HUES48 (cell line): ENCODE results near the gene CEP131.

Experiments used
- H3K27ac ChIP-seq: one replicate; pipeline ENCODE4 v1.7.0; 2013; ENCODE audit warnings: low read depth, low read length, inconsistent platforms
- H3K27me3 ChIP-seq: 2 replicates; pipeline ENCODE4 v1.6.1; 2013; ENCODE audit warnings: mild to moderate bottlenecking, low read length; ENCODE audit not compliant: control insufficient read depth, insufficient read depth
- H3K36me3 ChIP-seq: 2 replicates; pipeline ENCODE4 v1.6.1; 2013; ENCODE audit warnings: low read length; ENCODE audit not compliant: control insufficient read depth, insufficient read depth
- H3K4me1 ChIP-seq: 2 replicates; pipeline ENCODE4 v1.6.1; 2013; ENCODE audit warnings: mild to moderate bottlenecking, low read length; ENCODE audit not compliant: control insufficient read depth, insufficient read depth
- H3K4me3 ChIP-seq: 2 replicates; pipeline ENCODE4 v1.5.1; 2013; ENCODE audit warnings: mild to moderate bottlenecking, low read depth, low read length
- H3K9ac ChIP-seq: 2 replicates; pipeline ENCODE4 v1.6.1; 2013; ENCODE audit warnings: mild to moderate bottlenecking, low read depth, low read length, moderate library complexity
- H3K9me3 ChIP-seq: 2 replicates; pipeline ENCODE4 v1.6.1; 2013; ENCODE audit warnings: low read length; ENCODE audit not compliant: control insufficient read depth, insufficient read depth

CEP131 gene

DNA sequence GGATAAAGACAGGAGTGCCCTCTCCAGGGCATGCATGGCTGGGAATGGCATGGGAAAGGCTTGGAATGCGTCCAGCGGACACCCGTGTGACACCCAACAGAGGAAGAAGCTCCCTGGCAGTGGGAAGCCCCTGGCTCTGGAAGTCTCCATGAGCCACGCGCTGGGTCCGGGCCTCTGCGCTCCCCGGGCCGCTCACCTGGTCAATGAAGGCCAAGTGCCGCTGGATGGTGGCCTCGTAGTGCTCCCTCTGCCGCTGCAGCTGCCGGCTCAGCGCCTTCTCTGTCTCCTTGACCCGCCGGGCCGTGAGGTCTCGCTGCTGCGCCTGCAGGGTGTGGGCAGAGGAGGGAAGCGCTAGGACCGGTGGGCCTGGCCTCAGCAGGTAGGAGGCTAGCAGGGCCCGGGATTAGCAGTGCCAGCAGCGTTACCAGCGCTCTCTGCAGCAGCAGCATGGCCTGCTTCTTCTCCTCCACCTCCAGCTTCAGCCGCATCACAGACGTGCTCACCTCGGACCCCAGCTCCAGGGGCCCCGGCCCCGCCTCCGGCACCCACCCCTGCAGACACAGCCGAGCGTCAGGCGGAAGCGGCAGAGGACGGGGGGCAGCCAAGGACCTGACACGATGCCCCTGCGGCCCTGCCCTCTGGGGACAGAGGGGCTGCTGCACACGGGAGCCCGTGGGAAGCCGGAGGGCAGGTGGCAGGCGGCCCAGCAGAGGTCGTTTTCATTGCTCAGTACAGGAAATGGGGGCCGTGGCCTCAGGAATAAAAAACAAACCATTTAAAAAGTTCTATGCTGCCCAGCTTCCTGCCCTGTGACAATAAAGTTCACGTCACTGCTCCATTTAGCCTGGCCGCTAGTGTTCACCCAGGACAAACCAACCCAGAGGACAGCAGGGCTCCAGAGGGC, 26.0 kb downstream of the CEP131 start:
- Histone ChIP-seq H3K4me3 (no peak overlapping the region), H3K27me3 (no peaks in the 10 kb centered on the region), H3K9me3 (no peaks in the 10 kb centered on the region), H3K36me3 (peaks cover 45% of the 10 kb centered on the region), H3K27ac (no peak overlapping the region), H3K4me1 (no peaks in the 10 kb centered on the region), H3K9ac (no peak overlapping the region)

DNA sequence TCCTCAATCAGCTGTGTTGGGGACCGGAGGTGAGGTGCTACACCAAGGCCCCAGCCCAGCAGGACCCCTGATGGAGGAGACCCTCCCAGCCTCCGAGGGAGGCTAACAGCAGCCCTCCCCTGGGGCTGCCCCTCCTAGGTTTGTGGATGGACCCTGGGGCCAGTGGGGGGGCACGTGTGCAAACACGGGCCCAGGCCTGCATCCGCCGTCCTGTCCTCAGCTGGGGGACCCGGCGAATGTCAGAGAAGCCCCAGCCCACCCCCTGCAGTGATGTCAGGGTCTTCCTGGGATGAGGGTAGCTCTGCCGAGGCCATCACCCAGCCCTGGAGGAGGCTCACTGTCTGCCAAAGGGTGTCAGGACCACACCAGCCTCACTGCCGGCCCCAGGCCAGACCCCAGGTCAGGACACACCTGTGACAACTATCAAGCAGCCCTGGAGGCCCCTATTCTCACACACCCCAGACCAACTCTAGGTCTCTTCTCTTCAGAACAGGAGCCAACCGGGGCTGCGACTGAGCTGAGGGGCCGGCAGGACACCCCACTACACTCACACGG, 26.7 kb downstream of the CEP131 start:
- H3K27me3 ChIP-seq = no peaks in the 10 kb centered on the region
- H3K36me3 ChIP-seq = peaks cover 45% of the 10 kb centered on the region
- no peak overlapping the region for H3K4me3 ChIP-seq
- no peaks in the 10 kb centered on the region for H3K4me1 ChIP-seq
- no peaks in the 10 kb centered on the region for H3K9me3 ChIP-seq
- H3K27ac ChIP-seq = no peak overlapping the region
- H3K9ac ChIP-seq = no peak overlapping the region

DNA sequence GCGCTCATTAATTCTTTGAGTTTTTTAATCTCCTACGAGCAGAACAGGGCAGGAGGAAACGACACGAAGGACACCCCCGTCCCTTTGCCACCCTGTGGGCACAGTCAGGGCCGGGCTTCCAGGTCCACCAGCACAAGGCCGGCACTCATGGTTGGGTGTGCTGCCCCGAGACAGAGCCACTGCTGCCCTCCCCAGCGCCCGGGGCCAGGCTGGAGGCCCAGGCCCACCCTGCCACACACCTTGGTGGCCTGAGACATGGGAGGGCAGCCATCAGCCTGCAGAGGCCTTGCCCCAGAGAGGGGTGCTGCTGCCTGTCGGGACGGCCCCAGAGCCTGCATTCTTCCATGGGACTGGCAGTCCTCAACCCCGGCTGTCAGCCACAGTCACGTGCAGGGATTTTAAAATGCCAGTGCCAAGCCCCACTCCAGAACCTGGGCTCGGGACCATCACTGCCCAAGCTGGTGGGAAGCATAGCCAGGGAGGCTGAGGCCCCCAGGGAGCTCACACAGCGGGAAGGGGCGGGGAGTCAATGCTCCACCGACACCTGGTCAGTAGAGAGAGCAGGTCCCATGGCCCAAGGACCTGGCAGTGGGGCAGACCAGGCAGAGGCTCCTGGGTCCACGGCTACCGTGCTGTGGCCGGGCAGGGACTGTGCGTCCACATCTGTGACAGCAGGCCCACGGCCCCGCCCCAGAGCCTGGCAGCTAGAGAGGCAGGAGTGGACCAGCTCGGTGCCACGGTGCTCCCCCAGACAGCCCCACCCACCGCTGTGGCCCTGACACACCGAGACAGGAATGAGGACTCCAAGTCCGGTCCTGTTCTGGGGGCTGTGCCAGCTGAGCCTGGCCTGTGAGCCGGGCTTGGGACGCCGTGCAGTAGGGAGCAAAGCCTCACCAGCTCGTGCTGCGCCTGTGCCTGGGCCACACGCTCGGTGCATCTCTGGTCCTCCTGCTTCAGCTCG, 27.5 kb downstream of the CEP131 start:
- no peaks in the 10 kb centered on the region for H3K27me3 ChIP-seq
- H3K9ac ChIP-seq = no peak overlapping the region
- H3K4me3 ChIP-seq = no peak overlapping the region
- H3K27ac ChIP-seq = no peak overlapping the region
- H3K36me3 ChIP-seq = peaks cover 51% of the 10 kb centered on the region
- no peaks in the 10 kb centered on the region for H3K4me1 ChIP-seq
- H3K9me3 ChIP-seq = no peaks in the 10 kb centered on the region

DNA sequence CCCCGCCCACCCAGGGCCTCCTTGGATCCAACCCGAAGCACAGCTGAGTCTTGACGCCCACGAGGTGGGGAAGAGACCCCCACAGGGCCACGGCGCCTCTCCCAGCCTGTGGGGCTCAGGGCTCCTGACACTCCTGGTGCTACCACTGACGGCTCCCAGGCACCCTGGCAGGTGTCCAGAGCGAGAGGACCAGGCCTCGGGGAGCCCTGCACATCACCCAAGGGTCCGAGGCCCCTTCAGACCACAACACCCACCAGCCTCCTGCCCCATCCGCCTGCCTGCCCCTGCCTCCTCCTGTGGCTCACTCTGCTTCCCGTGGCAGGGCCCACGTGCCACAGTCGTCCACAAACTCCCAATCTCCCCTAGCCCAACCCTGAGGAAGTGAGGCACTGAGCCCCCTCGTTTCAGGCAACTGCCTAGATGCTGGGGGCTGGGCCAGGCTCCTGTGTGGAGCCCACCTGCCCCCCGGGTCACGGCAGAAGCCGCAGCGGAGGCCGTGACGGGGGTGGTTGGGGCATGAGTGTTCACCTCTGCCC, 28.5 kb downstream of the CEP131 start:
- Histone ChIP-seq H3K4me3 (no peak overlapping the region), H3K27ac (no peak overlapping the region), H3K36me3 (peaks cover 51% of the 10 kb centered on the region), H3K4me1 (no peaks in the 10 kb centered on the region), H3K27me3 (no peaks in the 10 kb centered on the region), H3K9me3 (no peaks in the 10 kb centered on the region), H3K9ac (no peak overlapping the region)

DNA sequence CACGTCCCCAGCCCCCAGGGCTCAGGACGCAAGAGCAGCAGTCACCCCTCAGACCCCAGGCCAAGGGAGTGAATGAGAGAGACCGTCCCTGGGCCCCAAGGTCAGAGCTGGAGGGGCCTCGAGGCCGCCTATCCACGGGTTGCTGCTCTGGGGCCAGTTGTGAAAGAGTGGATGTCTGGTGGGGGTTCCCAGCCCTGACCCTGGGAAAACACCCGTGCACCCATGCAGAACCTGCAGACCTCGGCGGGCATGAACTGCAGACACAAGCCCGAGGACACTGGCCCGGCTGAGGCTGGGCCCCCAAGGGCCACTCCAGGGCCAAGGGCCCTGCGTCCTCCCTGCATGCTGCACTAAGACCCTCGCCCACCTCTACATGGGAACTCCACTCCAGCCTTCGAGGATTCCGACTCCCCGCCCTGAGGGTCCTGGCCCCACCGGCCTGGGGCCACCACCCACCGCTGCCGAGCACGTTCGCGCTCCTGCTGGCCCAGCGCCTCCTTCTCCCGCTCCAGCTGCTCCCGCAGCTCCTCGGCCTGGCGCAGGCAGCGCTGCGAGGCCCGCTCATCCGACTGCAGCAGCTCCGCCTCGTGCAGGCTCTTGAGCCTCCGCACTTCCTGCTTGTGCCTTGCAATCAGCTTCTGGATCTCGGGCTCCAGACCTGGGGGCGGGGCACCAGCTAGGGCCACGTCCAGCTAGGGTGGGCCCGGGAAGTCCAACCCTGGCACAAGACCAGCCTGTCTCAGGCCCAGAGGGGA, 29.1 kb downstream of the CEP131 start:
- Histone ChIP-seq H3K4me3 (no peak overlapping the region), H3K27me3 (no peaks in the 10 kb centered on the region), H3K27ac (no peak overlapping the region), H3K9ac (no peak overlapping the region), H3K36me3 (peaks cover 50% of the 10 kb centered on the region), H3K4me1 (no peaks in the 10 kb centered on the region), H3K9me3 (no peaks in the 10 kb centered on the region)

DNA sequence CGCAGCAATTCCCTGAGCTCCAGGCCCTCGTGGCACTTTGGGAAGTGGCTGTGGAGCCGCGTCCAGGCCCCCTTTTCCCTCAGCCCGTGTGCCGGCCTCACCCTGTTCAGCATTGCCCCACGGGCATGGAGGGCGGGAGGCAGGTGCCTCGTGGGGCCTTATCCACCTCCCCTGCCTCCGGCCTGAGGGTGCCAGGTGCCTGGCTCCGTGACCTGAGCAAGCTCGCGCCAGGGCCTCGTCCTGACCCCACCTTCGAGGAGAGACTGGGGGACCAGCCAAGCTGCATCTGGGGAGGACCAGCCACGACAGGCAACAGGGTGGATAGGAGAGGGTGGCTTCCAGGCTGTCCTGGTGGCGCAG, 29.7 kb downstream of the CEP131 start:
- no peak overlapping the region for H3K4me3 ChIP-seq
- H3K36me3 ChIP-seq = peaks cover 54% of the 10 kb centered on the region
- no peaks in the 10 kb centered on the region for H3K4me1 ChIP-seq
- no peak overlapping the region for H3K27ac ChIP-seq
- H3K27me3 ChIP-seq = no peaks in the 10 kb centered on the region
- H3K9me3 ChIP-seq = no peaks in the 10 kb centered on the region
- H3K9ac ChIP-seq = no peak overlapping the region

DNA sequence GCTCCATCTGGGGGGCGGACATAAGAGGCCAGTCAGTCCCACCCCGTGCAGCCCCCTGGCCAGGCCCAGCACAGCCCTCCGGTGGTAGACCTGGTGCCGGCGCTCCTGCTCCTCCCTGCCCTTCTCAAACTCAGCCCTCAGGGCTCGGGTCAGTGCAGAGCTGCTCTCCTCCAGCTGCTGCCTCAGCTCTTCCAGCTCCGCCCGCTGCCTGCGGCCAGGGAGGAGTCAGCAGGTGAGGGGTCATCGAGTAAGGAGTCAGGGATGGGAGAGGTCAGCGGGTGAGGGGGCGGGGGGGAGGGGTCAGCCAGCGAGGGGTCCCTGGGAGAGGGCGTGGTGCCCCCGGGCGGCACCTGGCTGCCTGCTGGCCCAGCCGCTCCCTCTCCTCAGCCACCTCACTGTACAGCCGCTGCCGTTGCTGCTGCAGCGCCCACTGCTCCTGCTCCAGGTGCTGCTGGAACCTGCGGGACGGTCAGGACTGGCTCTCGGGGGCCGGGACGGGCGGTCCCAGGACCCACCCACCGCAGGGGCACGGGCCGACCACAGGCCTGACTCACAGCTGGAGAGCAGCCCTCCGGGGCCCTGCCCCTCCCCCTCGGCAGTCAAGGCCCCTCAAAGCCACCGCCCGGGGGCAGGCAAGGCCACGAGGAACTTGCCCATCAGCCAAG, 30.2 kb downstream of the CEP131 start:
- Histone ChIP-seq H3K4me3 (no peak overlapping the region), H3K4me1 (no peaks in the 10 kb centered on the region), H3K9me3 (no peaks in the 10 kb centered on the region), H3K27me3 (no peaks in the 10 kb centered on the region), H3K27ac (no peak overlapping the region), H3K36me3 (peaks cover 49% of the 10 kb centered on the region), H3K9ac (no peak overlapping the region)

DNA sequence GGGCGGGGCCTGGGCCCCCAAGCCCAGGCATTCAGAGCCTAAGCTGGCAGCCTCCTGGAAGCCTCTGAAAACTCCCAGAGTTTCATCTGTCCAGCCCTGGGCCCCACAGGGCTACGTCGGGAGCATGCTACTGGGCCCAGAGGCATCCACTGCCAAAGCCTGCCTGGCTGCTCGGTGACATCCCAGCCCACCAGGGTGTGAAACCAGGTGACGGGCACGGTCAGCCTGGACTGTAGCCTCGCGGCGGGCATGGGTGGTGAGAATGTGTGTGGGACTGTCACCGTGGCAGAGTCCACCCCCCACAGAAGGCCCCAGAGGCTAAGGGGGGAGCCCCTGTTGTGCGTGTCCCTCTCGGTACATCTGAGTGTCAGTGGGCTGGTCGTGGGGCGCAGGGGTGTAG, 31.1 kb downstream of the CEP131 start:
- no peaks in the 10 kb centered on the region for H3K27me3 ChIP-seq
- no peaks in the 10 kb centered on the region for H3K4me1 ChIP-seq
- no peak overlapping the region for H3K9ac ChIP-seq
- no peak overlapping the region for H3K27ac ChIP-seq
- H3K9me3 ChIP-seq = no peaks in the 10 kb centered on the region
- peaks cover 47% of the 10 kb centered on the region for H3K36me3 ChIP-seq
- no peak overlapping the region for H3K4me3 ChIP-seq

DNA sequence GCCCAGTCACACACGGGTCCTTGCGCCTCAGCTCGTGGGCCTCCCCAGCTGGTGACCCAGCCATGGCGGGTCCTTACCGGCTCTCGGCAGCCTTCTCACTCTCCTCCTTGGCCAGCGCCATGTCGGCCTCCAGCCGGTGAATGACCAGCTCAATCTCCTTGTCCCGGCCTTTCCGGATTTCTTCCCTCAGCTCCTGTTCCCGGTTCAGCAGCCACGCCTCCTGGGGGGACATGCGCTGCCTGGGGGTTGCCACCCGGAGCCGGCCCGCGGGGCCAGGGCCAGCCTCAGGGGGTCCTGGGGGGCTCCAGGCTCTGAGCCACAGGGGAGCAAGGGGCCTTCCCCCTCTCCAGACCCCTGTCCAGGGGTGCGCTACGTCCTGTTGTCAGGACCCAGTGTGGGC, 31.6 kb downstream of the CEP131 start:
- Histone ChIP-seq H3K9me3 (no peaks in the 10 kb centered on the region), H3K4me3 (no peak overlapping the region), H3K27ac (no peak overlapping the region), H3K27me3 (no peaks in the 10 kb centered on the region), H3K4me1 (no peaks in the 10 kb centered on the region), H3K36me3 (peaks cover 42% of the 10 kb centered on the region), H3K9ac (no peak overlapping the region)

DNA sequence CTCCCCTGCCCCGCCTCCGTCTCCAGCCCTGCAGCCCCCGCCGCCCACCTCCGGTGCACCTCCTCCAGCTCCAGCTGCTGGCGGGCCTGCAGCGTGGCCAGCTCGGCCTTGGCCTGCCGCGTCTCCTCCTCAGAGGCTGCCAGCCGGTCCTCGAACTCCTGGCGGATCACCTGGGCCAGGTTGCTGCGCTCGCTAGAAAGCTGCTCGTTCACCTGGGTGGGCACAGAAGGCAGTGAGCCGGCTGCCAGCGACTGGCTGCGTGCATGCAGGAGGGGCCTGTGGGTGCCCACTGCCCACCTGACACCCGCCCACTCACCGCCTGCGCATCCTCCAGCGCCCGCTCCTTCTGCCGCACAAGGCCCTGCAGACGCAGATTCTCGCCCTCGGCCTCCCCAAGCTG, 32.2 kb downstream of the CEP131 start:
- H3K9ac ChIP-seq = no peak overlapping the region
- no peaks in the 10 kb centered on the region for H3K4me1 ChIP-seq
- H3K27me3 ChIP-seq = no peaks in the 10 kb centered on the region
- no peak overlapping the region for H3K4me3 ChIP-seq
- H3K9me3 ChIP-seq = no peaks in the 10 kb centered on the region
- no peak overlapping the region for H3K27ac ChIP-seq
- peaks cover 37% of the 10 kb centered on the region for H3K36me3 ChIP-seq
